Measurements from ENCODE around the gene CRADD.
A peak's percentile ranks its signal among the peaks of the same experiment; 100 is the strongest.
"Not testable (repeated sequence)": the region's sequence is repeated elsewhere in the genome, so short reads cannot be mapped to it uniquely, and the experiment has no call there.

The CRADD gene

DNA sequence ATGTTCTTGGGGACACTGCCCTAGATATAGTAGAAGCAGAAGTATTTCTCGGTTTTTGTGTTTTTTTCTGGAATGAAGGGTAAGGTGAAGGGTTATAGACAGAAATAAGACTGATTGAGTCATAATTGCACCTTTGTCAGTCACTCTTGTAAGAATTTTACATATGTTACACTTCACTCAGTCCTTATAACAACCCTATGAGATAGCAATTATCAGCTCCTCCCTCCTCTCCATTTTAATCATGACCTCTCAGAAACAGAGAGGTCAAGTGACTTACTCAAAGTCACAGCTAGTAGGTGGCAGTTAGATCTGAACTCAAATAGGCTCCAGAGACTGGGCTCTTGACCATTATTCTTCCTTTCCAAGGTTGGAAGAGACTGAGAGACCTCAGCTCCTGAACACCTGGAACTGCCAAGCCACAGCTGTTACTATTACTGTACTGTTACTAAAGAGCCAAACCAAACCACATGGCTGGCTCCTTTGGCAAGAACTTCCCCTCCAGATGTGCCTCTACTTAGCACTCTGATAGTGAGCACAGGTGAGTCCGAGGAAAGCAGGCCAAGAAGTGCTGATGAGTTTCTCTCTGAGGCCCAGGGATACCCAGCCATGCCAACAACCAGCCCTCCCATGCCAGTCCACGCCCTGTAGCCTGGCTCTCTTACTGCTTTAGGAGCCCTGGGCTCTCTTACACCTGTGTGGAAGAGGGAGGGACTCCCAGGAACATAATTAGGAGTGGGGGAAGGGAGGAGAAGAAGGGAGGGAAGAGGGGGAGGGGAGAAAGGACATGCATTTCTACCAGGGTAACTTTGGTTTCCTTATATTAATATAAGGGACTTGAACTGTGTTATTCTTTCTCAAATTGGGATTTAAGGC, 121.3 kb downstream of the CRADD start:
- H3K79me2 ChIP-seq = peaks cover 9% of the 10 kb centered on the region

GRCh38 chr12:93801666-93802065, 124.5 kb downstream of the CRADD start:
- H3K27ac ChIP-seq = peak overlapping the region; percentile 96
- H3K27me3 ChIP-seq (ENCODE audit: control insufficient read depth, insufficient read depth, low read length); H3K9me3 ChIP-seq (ENCODE audit: control insufficient read depth, low read length): not testable (repeated sequence)

More for the DNA sequence above, 121.3 kb downstream of the CRADD start:
- Histone ChIP-seq H3K4me1 (peaks cover 74% of the 10 kb centered on the region), H3K4me2 (ENCODE audit: low read length) (peak overlapping the region; percentile 3), H3K9me3 (ENCODE audit: control insufficient read depth, low read length) (no peaks in the 10 kb centered on the region), H3K4me3 (ENCODE audit: low read depth, low read length) (no peak overlapping the region), H3K9ac (no peak overlapping the region), H3K36me3 (ENCODE audit: control insufficient read depth, insufficient read depth, low read length) (no peaks in the 10 kb centered on the region), H3K27me3 (ENCODE audit: control insufficient read depth, insufficient read depth, low read length) (no peaks in the 10 kb centered on the region), H3K27ac (peak overlapping the region; percentile 42), H2AFZ (peak overlapping the region; percentile 9)
- TF ChIP-seq, protein P1, sequence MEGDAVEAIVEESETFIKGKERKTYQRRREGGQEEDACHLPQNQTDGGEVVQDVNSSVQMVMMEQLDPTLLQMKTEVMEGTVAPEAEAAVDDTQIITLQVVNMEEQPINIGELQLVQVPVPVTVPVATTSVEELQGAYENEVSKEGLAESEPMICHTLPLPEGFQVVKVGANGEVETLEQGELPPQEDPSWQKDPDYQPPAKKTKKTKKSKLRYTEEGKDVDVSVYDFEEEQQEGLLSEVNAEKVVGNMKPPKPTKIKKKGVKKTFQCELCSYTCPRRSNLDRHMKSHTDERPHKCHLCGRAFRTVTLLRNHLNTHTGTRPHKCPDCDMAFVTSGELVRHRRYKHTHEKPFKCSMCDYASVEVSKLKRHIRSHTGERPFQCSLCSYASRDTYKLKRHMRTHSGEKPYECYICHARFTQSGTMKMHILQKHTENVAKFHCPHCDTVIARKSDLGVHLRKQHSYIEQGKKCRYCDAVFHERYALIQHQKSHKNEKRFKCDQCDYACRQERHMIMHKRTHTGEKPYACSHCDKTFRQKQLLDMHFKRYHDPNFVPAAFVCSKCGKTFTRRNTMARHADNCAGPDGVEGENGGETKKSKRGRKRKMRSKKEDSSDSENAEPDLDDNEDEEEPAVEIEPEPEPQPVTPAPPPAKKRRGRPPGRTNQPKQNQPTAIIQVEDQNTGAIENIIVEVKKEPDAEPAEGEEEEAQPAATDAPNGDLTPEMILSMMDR (IDR thresholded peaks at IDR 0.05) = no peak

DNA sequence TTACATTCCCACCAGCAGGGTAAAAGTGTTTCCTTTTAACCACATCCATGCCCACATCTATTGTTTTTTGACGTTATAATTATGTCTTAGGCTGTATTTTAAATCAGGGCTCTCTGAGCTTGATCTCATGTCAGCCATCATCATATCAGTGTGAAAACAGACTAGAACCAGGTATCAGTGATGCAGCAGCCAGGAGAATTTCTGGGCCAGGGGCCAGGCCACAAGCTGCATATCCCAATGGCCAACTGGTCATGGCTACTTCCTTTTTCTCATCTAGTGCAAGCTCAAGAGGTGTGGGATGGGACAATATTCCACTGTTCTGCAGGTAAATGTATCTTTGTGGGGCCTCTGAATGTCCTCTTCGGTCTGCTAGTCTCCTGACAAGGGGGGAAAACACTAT, 125.1 kb downstream of the CRADD start:
- Histone ChIP-seq H3K9ac (no peak overlapping the region), H3K27ac (peak overlapping the region; percentile 96), H3K9me3 (ENCODE audit: control insufficient read depth, low read length) (no peaks in the 10 kb centered on the region), H3K36me3 (ENCODE audit: control insufficient read depth, insufficient read depth, low read length) (no peaks in the 10 kb centered on the region), H2AFZ (peak overlapping the region; percentile 67), H3K4me3 (ENCODE audit: low read depth, low read length) (no peak overlapping the region), H3K4me2 (ENCODE audit: low read length) (peak overlapping the region; percentile 39), H3K27me3 (ENCODE audit: control insufficient read depth, insufficient read depth, low read length) (no peaks in the 10 kb centered on the region), H3K4me1 (peaks cover 68% of the 10 kb centered on the region), H3K79me2 (peaks cover 6% of the 10 kb centered on the region)
- TF ChIP-seq, protein P1 (IDR thresholded peaks at IDR 0.05) = no peak

More at GRCh38 chr12:93801666-93802065, 124.5 kb downstream of the CRADD start:
- not testable (repeated sequence) for H3K4me3 ChIP-seq (ENCODE audit: low read depth, low read length); H3K9ac ChIP-seq; H3K36me3 ChIP-seq (ENCODE audit: control insufficient read depth, insufficient read depth, low read length); H2AFZ ChIP-seq; H3K4me2 ChIP-seq (ENCODE audit: low read length); H3K79me2 ChIP-seq
- H3K4me1 ChIP-seq = peaks cover 67% of the 10 kb centered on the region

DNA sequence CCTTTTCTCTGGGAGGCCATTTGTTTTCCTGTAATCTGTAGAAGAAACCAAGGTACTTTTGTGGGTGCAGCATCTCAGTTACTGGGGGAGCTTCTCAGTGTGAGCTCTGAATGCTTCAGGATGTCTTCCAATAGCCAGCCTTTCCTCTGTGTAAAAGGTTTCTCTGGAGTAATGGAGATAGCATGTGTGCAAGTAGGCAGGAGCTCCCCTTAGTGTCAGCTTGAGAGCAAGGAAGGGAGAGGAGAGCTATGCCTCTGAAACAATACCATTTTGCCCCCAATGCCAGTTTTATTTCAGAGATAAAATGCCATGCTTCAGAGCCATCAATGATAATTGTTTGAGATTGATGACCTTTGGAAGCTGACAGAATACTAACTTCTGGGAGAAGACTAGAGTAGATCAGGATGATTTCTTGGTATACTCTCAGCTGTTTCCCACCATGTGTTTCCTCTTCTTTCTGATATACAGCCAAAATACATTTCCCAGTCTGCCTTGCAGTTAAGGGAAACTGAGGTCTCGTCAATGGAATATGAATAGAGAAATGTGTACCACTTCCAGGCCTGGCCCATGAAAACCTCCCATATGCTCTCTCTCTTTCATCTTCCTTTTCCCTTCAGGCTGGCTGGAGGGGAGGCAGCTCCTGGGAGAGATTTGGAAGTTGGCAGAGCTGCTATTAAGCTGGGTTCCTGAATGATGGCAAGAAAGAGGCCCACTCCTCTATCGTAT, 125.7 kb downstream of the CRADD start:
- Histone ChIP-seq H3K36me3 (ENCODE audit: control insufficient read depth, insufficient read depth, low read length) (no peaks in the 10 kb centered on the region), H3K27ac (peak overlapping the region; percentile 96), H3K4me2 (ENCODE audit: low read length) (peak overlapping the region; percentile 39), H3K79me2 (peaks cover 8% of the 10 kb centered on the region), H3K4me3 (ENCODE audit: low read depth, low read length) (peak overlapping the region; percentile 33), H3K4me1 (peaks cover 67% of the 10 kb centered on the region), H3K9ac (no peak overlapping the region), H3K9me3 (ENCODE audit: control insufficient read depth, low read length) (no peaks in the 10 kb centered on the region), H2AFZ (peak overlapping the region; percentile 67), H3K27me3 (ENCODE audit: control insufficient read depth, insufficient read depth, low read length) (no peaks in the 10 kb centered on the region)
- TF ChIP-seq, protein P1 (IDR thresholded peaks at IDR 0.05) = peak; percentile 62

GRCh38 chr12:93803424-93803807, 126.2 kb downstream of the CRADD start:
- Histone ChIP-seq H2AFZ (peak overlapping the region; percentile 67), H3K27ac (peak overlapping the region; percentile 96), H3K27me3 (ENCODE audit: control insufficient read depth, insufficient read depth, low read length) (no peaks in the 10 kb centered on the region), H3K4me1 (peaks cover 62% of the 10 kb centered on the region), H3K36me3 (ENCODE audit: control insufficient read depth, insufficient read depth, low read length) (no peaks in the 10 kb centered on the region), H3K9ac (no peak overlapping the region), H3K4me3 (ENCODE audit: low read depth, low read length) (peak overlapping the region; percentile 33), H3K9me3 (ENCODE audit: control insufficient read depth, low read length) (no peaks in the 10 kb centered on the region), H3K4me2 (ENCODE audit: low read length) (peak overlapping the region; percentile 39), H3K79me2 (peaks cover 8% of the 10 kb centered on the region)
- TF ChIP-seq, protein P1 (IDR thresholded peaks at IDR 0.05) = no peak

Measured in parathyroid adenoma (tissue), 2 donors.